Astrocyte (in vitro differentiated cells and primary cell): ENCODE data around the gene TSPAN4.

ENCODE experiments used
- EZH2 ChIP-seq: IDR thresholded peaks from 2 replicates; pipeline ENCODE4 v1.6.1; 2012; ENCODE audit warnings: mild to moderate bottlenecking, low read length, inconsistent platforms; ENCODE audit not compliant: insufficient read depth
- TF ChIP-seq, protein P1 (sequence below): IDR thresholded peaks from 2 replicates; pipeline ENCODE4 v1.5.1; 2011; ENCODE audit warnings: low read depth, mild to moderate bottlenecking, inconsistent platforms, low read length, moderate library complexity; ENCODE audit not compliant: insufficient read depth

- TF ChIP-seq, protein P1, sequence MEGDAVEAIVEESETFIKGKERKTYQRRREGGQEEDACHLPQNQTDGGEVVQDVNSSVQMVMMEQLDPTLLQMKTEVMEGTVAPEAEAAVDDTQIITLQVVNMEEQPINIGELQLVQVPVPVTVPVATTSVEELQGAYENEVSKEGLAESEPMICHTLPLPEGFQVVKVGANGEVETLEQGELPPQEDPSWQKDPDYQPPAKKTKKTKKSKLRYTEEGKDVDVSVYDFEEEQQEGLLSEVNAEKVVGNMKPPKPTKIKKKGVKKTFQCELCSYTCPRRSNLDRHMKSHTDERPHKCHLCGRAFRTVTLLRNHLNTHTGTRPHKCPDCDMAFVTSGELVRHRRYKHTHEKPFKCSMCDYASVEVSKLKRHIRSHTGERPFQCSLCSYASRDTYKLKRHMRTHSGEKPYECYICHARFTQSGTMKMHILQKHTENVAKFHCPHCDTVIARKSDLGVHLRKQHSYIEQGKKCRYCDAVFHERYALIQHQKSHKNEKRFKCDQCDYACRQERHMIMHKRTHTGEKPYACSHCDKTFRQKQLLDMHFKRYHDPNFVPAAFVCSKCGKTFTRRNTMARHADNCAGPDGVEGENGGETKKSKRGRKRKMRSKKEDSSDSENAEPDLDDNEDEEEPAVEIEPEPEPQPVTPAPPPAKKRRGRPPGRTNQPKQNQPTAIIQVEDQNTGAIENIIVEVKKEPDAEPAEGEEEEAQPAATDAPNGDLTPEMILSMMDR: no peak
- TF ChIP-seq EZH2: peak; percentile 84
Observed at GRCh38 chr11:826836-827145, 15.9 kb upstream of the TSPAN4 start.
